GM12892 (cell line): ENCODE results near the gene RMND5A.

Source experiments
- DNase-seq: peaks from one replicate; pipeline ENCODE4 v3.0.0; 2011; ENCODE audit not compliant: insufficient read length
- FAIRE-seq: peaks from 2 replicates; lab custom pipeline; 2011; peaks lifted over from hg19 to GRCh38; lab: Jason Lieb, UNC
- POLR2A ChIP-seq: IDR thresholded peaks from 2 replicates; pipeline ENCODE4 v1.6.1; 2011; ENCODE audit warnings: low read depth, low read length, control low read depth
- POLR2AphosphoS5 ChIP-seq: IDR thresholded peaks from 2 replicates; pipeline ENCODE4 v1.6.1; 2011; ENCODE audit warnings: low read depth, low read length, control low read depth
- TAF1 ChIP-seq: IDR thresholded peaks from 2 replicates; pipeline ENCODE4 v1.6.1; 2011; ENCODE audit warnings: low read depth, mild to moderate bottlenecking, control low read depth, low read length, borderline replicate concordance

RMND5A gene

GRCh38 chr2:86750240-86750839, 30.2 kb downstream of the RMND5A start:
- no peak for TF ChIP-seq POLR2AphosphoS5
- no peak for TF ChIP-seq POLR2A
- TF ChIP-seq TAF1, result no peak
- DNase-seq, result no peak
- no peak for FAIRE-seq

- DNase-seq (no peak), FAIRE-seq (no peak)
- TF ChIP-seq POLR2A, result no peak
- TF ChIP-seq TAF1, result no peak
- TF ChIP-seq POLR2AphosphoS5, result no peak
These were observed 31.7 kb downstream of the RMND5A start for GRCh38 chr2:86751778-86752177.

GRCh38 chr2:86752934-86753333, 32.8 kb downstream of the RMND5A start:
- TF ChIP-seq TAF1 (no peak), POLR2A (no peak), POLR2AphosphoS5 (no peak)
- DNase-seq (no peak), FAIRE-seq (no peak)

- DNase-seq (no peak), FAIRE-seq (no peak)
These were observed 33.5 kb downstream of the RMND5A start for GRCh38 chr2:86753606-86754005.

GRCh38 chr2:86758405-86758804, 38.3 kb downstream of the RMND5A start:
- FAIRE-seq (no peak), DNase-seq (no peak)
- no peak for TF ChIP-seq POLR2AphosphoS5
- TF ChIP-seq POLR2A, result no peak
- TF ChIP-seq TAF1, result no peak

More at GRCh38 chr2:86753606-86754005, 33.5 kb downstream of the RMND5A start:
- TF ChIP-seq POLR2A (no peak), POLR2AphosphoS5 (no peak), TAF1 (no peak)

- TF ChIP-seq POLR2A (no peak), TAF1 (no peak), POLR2AphosphoS5 (no peak)
- DNase-seq, result no peak
- no peak for FAIRE-seq
These were observed 40.3 kb downstream of the RMND5A start for GRCh38 chr2:86760371-86760770.

GRCh38 chr2:86764661-86765309, 44.7 kb downstream of the RMND5A start:
- FAIRE-seq (peak; percentile 44), DNase-seq (no peak)
- TF ChIP-seq POLR2AphosphoS5 (no peak), TAF1 (no peak), POLR2A (no peak)

GRCh38 chr2:86765310-86765695, 45.2 kb downstream of the RMND5A start:
- no peak for TF ChIP-seq POLR2AphosphoS5
- TF ChIP-seq TAF1, result no peak
- TF ChIP-seq POLR2A, result no peak
- FAIRE-seq, result no peak
- no peak for DNase-seq

GRCh38 chr2:86768189-86768949, 48.3 kb downstream of the RMND5A start:
- TF ChIP-seq POLR2A (no peak), TAF1 (no peak), POLR2AphosphoS5 (no peak)
- no peak for DNase-seq
- FAIRE-seq, result no peak

- TF ChIP-seq TAF1 (no peak), POLR2A (no peak), POLR2AphosphoS5 (no peak)
These were observed 49.7 kb downstream of the RMND5A start for GRCh38 chr2:86769838-86770237.

GRCh38 chr2:86770816-86771301, 50.8 kb downstream of the RMND5A start:
- DNase-seq (no peak), FAIRE-seq (no peak)
- no peak for TF ChIP-seq TAF1

More at GRCh38 chr2:86769838-86770237, 49.7 kb downstream of the RMND5A start:
- DNase-seq (no peak), FAIRE-seq (no peak)

GRCh38 chr2:86772611-86773010, 52.5 kb downstream of the RMND5A start:
- FAIRE-seq (no peak), DNase-seq (no peak)
- TF ChIP-seq TAF1, result no peak
